Ascending aorta (tissue), 2 donors: Measurements from ENCODE around the gene PTPRN2. TPM values are rescaled to one million over a fixed set of nuclear protein-coding genes. Genes with fewer than 3 reads are reported as not detected.

ENCODE experiments used
- DNase-seq, 2 donors: peaks; one replicate each; pipeline ENCODE4 v3.0.0-alpha.2; 2019; ENCODE audit warnings: low spot score in 2 of 2
- H3K27ac ChIP-seq, 2 donors: fragments of 200-600 bp; sonication (generic); one replicate each; pipeline ENCODE4 v1.5.1; 2016 to 2017; ENCODE audit warnings: mild to moderate bottlenecking in 1 of 2
- H3K27me3 ChIP-seq: fragments of 200-600 bp; sonication (generic); one replicate; pipeline ENCODE4 v1.5.1; 2017
- H3K36me3 ChIP-seq, 2 donors: fragments of 200-600 bp; sonication (generic); one replicate each; pipeline ENCODE4 v1.5.1; 2016
- H3K4me1 ChIP-seq, 2 donors: fragments of 200-600 bp; sonication (generic); one replicate each; pipeline ENCODE4 v1.5.1; 2016 to 2017; ENCODE audit warnings: mild to moderate bottlenecking in 1 of 2
- H3K4me3 ChIP-seq, 2 donors: fragments of 200-600 bp; sonication (generic); one replicate each; pipeline ENCODE4 v1.5.1; 2016 to 2017; ENCODE audit warnings: mild to moderate bottlenecking in 1 of 2
- H3K9me3 ChIP-seq, 2 donors: fragments of 200-600 bp; sonication (generic); one replicate each; pipeline ENCODE4 v1.5.1; 2016
- intact Hi-C: fragments of 100-400 bp; cut with DNase I; formaldehyde crosslinking; loops from one replicate; pipeline ENCODE4 v1.15.1; 2023
- total RNA-seq: library from RNA; depleted of rRNA; stranded (reverse); fragments of >200 nt; gene quantifications from one replicate; pipeline ENCODE4 v1.1.0, GENCODE V29; 2016
- TF ChIP-seq, protein P1 (sequence below), 3 experiments: fragments of 200-600 bp in 2 of 3; fragments of 450-650 bp in 1 of 3; sonication (generic) in 2 of 3; IDR thresholded peaks; one replicate each; pipeline ENCODE4 v1.5.1; 2016 to 2019; ENCODE audit warnings: antibody characterized with exemption in 3 of 3, mild to moderate bottlenecking in 1 of 3, moderate library complexity in 1 of 3

Gene PTPRN2
- total RNA-seq, 1 donor from 2014 or later, result 7.3 TPM

DNA sequence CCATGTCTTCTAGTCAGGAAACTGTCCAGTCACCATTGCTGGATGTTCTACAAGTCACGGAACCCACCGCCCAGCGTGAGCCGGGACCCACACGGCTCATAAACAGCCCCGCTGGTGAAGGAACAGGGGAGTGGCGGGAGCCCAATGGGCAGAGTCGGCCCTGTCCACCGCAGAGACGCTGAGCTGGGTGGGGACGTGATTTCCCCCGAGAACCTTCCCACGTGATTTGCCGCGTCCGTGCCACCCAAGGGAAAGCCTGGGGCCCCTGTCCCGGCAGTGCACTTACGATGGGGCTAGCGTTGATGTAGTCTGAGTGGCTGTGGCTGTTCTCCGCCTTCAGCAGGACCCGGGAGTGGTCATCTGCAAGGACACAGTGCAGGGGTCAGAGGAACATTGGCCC is 983.9 kb downstream of the PTPRN2 start:
- TF ChIP-seq, protein P1, sequence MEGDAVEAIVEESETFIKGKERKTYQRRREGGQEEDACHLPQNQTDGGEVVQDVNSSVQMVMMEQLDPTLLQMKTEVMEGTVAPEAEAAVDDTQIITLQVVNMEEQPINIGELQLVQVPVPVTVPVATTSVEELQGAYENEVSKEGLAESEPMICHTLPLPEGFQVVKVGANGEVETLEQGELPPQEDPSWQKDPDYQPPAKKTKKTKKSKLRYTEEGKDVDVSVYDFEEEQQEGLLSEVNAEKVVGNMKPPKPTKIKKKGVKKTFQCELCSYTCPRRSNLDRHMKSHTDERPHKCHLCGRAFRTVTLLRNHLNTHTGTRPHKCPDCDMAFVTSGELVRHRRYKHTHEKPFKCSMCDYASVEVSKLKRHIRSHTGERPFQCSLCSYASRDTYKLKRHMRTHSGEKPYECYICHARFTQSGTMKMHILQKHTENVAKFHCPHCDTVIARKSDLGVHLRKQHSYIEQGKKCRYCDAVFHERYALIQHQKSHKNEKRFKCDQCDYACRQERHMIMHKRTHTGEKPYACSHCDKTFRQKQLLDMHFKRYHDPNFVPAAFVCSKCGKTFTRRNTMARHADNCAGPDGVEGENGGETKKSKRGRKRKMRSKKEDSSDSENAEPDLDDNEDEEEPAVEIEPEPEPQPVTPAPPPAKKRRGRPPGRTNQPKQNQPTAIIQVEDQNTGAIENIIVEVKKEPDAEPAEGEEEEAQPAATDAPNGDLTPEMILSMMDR (IDR thresholded peaks at IDR 0.05), result no peak
- H3K4me1 ChIP-seq, result no peaks in the 10 kb centered on the region
- intact Hi-C loops, result no loop called here
- H3K9me3 ChIP-seq, result no peaks in the 10 kb centered on the region
- no peaks in the 10 kb centered on the region for H3K27me3 ChIP-seq
- H3K27ac ChIP-seq, result no peak overlapping the region
- H3K4me3 ChIP-seq, result no peak overlapping the region
- H3K36me3 ChIP-seq, result no peaks in the 10 kb centered on the region
- DNase-seq, result no peak

DNA sequence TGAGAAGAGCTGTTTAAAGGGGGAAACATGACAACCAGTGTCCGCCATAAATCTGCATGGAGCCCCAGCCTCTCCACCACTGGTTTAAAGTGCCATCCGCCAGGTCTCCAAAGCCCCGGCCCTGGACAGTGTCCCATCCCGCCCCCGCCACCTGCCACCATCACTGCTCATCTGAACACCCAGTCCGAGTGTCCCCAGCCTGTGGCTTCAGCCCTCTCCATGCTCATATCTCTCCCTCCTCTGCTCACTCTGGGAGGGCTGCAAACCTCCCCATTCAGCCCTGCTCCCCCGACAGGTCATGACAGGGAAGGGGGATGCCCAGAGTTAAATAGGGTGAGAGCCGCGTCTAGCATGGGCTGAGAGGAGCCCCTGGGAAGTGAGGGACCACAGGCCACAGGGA is 984.6 kb downstream of the PTPRN2 start:
- no peak for DNase-seq
- H3K4me1 ChIP-seq, result no peaks in the 10 kb centered on the region

DNA sequence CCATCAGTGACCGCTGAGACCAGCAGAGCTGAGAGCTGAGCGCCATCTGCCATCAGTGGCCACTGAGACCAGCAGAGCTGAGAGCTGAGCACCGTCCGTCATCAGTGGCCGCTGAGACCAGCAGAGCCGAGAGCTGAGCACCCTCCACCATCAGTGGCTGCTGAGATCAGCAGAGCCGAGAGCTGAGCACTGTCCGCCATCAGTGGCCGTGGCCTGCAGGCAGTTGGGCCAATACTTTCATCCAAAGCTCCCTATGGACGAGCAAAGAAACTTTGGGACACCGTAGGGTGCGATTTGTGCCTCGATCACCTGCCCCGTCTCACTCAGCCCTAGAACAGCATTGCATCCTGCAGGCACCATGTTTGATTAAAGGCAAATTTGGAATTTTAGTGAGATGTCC is 985.0 kb downstream of the PTPRN2 start:
- Histone ChIP-seq H3K27me3 (no peaks in the 10 kb centered on the region), H3K4me1 (no peaks in the 10 kb centered on the region), H3K4me3 (no peak overlapping the region), H3K36me3 (no peaks in the 10 kb centered on the region), H3K9me3 (no peaks in the 10 kb centered on the region), H3K27ac (no peak overlapping the region)
- TF ChIP-seq, protein P1 (IDR thresholded peaks at IDR 0.05), result no peak
- intact Hi-C loops, result no loop called here
- no peak for DNase-seq

More for the DNA sequence above, 984.6 kb downstream of the PTPRN2 start:
- Histone ChIP-seq H3K36me3 (no peaks in the 10 kb centered on the region), H3K4me3 (no peak overlapping the region), H3K9me3 (no peaks in the 10 kb centered on the region), H3K27ac (no peak overlapping the region), H3K27me3 (no peaks in the 10 kb centered on the region)
- TF ChIP-seq, protein P1 (IDR thresholded peaks at IDR 0.05), result no peak
- intact Hi-C loops, result no loop called here

DNA sequence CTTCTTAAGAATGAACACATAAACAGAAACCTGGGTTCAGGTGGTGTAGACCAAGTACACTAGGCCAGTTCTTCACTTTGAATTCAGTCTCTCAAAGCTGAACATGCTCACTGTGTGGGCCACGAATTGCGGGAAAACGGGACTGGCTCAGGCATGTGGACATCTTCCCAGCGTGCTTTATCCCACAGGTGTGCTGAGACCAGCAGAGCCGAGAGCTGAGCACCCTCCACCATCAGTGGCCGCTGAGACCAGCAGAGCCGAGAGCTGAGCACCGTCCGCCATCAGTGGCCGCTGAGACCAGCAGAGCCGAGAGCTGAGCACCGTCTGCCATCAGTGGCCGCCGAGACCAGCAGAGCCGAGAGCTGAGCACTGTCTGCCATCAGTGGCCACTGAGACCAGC is 985.5 kb downstream of the PTPRN2 start:
- TF ChIP-seq, protein P1 (IDR thresholded peaks at IDR 0.05), result no peak
- Histone ChIP-seq H3K9me3 (no peaks in the 10 kb centered on the region), H3K36me3 (no peaks in the 10 kb centered on the region), H3K4me1 (no peaks in the 10 kb centered on the region), H3K4me3 (no peak overlapping the region), H3K27ac (no peak overlapping the region), H3K27me3 (no peaks in the 10 kb centered on the region)
- intact Hi-C loops, result no loop called here
- no peak for DNase-seq

DNA sequence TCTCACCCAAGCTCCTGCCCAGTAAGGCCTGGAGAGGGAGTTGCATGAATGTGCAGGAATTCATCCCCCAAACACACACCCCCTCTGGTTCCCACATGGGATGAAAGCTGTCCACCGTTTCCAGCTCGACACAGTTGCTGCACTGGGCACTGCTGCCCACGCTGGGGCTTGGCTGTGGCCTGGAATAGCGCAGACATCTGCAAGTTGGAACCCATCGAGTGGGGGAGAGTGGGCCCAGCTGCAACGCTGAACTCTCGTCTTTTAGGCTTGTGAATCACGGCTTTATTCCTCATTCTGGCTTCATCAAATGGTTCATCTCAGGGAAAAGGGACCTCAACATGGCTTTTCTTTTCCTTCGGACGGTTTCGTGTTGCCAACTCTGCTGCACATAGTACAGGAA is 986.1 kb downstream of the PTPRN2 start:
- no peaks in the 10 kb centered on the region for H3K27me3 ChIP-seq
- H3K4me1 ChIP-seq, result no peaks in the 10 kb centered on the region

More for the DNA sequence above, 986.1 kb downstream of the PTPRN2 start:
- TF ChIP-seq, protein P1 (IDR thresholded peaks at IDR 0.05), result no peak
- intact Hi-C loops, result no loop called here
- DNase-seq, result no peak
- Histone ChIP-seq H3K36me3 (no peaks in the 10 kb centered on the region), H3K27ac (no peak overlapping the region), H3K4me3 (no peak overlapping the region), H3K9me3 (no peaks in the 10 kb centered on the region)
